ENCODE data around the gene PCSK4.

GRCh38 chr19:1512671-1513498 lies 22.7 kb upstream of the PCSK4 start, which contains the start of gene ADAMTSL5:
- TF ChIP-seq, protein P1, sequence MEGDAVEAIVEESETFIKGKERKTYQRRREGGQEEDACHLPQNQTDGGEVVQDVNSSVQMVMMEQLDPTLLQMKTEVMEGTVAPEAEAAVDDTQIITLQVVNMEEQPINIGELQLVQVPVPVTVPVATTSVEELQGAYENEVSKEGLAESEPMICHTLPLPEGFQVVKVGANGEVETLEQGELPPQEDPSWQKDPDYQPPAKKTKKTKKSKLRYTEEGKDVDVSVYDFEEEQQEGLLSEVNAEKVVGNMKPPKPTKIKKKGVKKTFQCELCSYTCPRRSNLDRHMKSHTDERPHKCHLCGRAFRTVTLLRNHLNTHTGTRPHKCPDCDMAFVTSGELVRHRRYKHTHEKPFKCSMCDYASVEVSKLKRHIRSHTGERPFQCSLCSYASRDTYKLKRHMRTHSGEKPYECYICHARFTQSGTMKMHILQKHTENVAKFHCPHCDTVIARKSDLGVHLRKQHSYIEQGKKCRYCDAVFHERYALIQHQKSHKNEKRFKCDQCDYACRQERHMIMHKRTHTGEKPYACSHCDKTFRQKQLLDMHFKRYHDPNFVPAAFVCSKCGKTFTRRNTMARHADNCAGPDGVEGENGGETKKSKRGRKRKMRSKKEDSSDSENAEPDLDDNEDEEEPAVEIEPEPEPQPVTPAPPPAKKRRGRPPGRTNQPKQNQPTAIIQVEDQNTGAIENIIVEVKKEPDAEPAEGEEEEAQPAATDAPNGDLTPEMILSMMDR (IDR thresholded peaks at IDR 0.05) = no peak
- TF ChIP-seq POLR2A (IDR thresholded peaks at IDR 0.05) = no peak
